H1 (cell line): ENCODE measurements around the gene CASQ1. TPM values are rescaled to one million over a fixed set of nuclear protein-coding genes. Genes with fewer than 3 reads are reported as not detected.

Experiments
- CTCF ChIA-PET: fragments of 300-600 bp; sonication (Branson Sonifier 250); formaldehyde crosslinking; loops from one replicate; lab custom pipeline; 2021; ENCODE audit not compliant: partially characterized antibody; lab: Charles Lee
- POLR2A ChIA-PET: fragments of 300-600 bp; sonication (Branson Sonifier 250); formaldehyde crosslinking; loops from one replicate; lab custom pipeline; 2021; ENCODE audit warnings: inconsistent platforms; ENCODE audit not compliant: partially characterized antibody; lab: Charles Lee
- DNase-seq, 2 experiments: peaks; one replicate each; pipeline versions ENCODE4 v3.0.0 to v3.0.0-alpha.2; 2010 to 2022; ENCODE audit warnings: low spot score in 2 of 2, low read depth in 1 of 2, mixed read lengths in 1 of 2
- FAIRE-seq: peaks from 2 replicates; lab custom pipeline; 2011; peaks lifted over from hg19 to GRCh38; lab: Jason Lieb, UNC
- H2AFZ ChIP-seq: 2 replicates; pipeline ENCODE4 v1.8.1; 2012; ENCODE audit warnings: low read length, inconsistent platforms
- H2AK5ac ChIP-seq: 2 replicates; pipeline ENCODE4 v1.6.1; 2013; ENCODE audit warnings: low read depth, low read length
- H2BK120ac ChIP-seq: replicated peaks from 2 replicates; pipeline ENCODE3; 2013; ENCODE audit warnings: low read depth, low read length, inconsistent platforms
- H2BK12ac ChIP-seq: 2 replicates; pipeline ENCODE4 v1.6.1; 2013; ENCODE audit warnings: low read depth, low read length
- H2BK15ac ChIP-seq: 2 replicates; pipeline ENCODE4 v1.6.1; 2013; ENCODE audit warnings: low read length
- H2BK20ac ChIP-seq: 2 replicates; pipeline ENCODE4 v1.6.1; 2013; ENCODE audit warnings: low read length
- H2BK5ac ChIP-seq: 2 replicates; pipeline ENCODE4 v1.6.1; 2013; ENCODE audit warnings: low read depth, low read length
- H3K14ac ChIP-seq: 2 replicates; pipeline ENCODE4 v1.6.1; 2013; ENCODE audit warnings: inconsistent platforms; ENCODE audit not compliant: insufficient read length
- H3K18ac ChIP-seq: 2 replicates; pipeline ENCODE4 v1.6.1; 2013; ENCODE audit warnings: low read length; ENCODE audit errors: extremely low read depth
- H3K23ac ChIP-seq: 2 replicates; pipeline ENCODE4 v1.6.1; 2013; ENCODE audit warnings: inconsistent platforms; ENCODE audit not compliant: insufficient read length
- H3K23me2 ChIP-seq: 2 replicates; pipeline ENCODE4 v1.6.1; 2013; ENCODE audit warnings: low read depth, low read length
- H3K27ac ChIP-seq: 2 replicates; pipeline ENCODE4 v1.6.1; 2011; ENCODE audit warnings: low read depth, low read length, inconsistent platforms
- H3K27me3 ChIP-seq, 4 experiments: replicated peaks in 1 of 4; 1 replicate in 1 of 4; 2 replicates in 3 of 4; pipeline versions ENCODE4 v1.6.1 to v1.8.1; 2011 to 2013; ENCODE audit warnings: low read length in 3 of 4, mild to moderate bottlenecking in 3 of 4, inconsistent platforms in 2 of 4, mixed read lengths in 2 of 4, moderate library complexity in 1 of 4; ENCODE audit not compliant: control insufficient read depth in 3 of 4, insufficient read depth in 3 of 4; ENCODE audit errors: extremely low read depth in 1 of 4
- H3K36me3 ChIP-seq, 4 experiments: 2 replicates each; pipeline versions ENCODE4 v1.6.1 to v1.8.1; 2011 to 2013; ENCODE audit warnings: mild to moderate bottlenecking in 4 of 4, low read length in 3 of 4, moderate library complexity in 2 of 4, control low read depth in 1 of 4, inconsistent platforms in 1 of 4; ENCODE audit not compliant: insufficient read depth in 4 of 4, control insufficient read depth in 2 of 4
- H3K4ac ChIP-seq: replicated peaks from 2 replicates; pipeline ENCODE3; 2013; ENCODE audit warnings: low read length, low read depth, mixed read lengths, inconsistent platforms; ENCODE audit not compliant: insufficient read length
- H3K4me1 ChIP-seq, 4 experiments: replicated peaks in 1 of 4; 1 replicate in 1 of 4; 2 replicates in 3 of 4; pipeline versions ENCODE4 v1.6.1 to v1.8.1; 2011 to 2013; ENCODE audit warnings: low read length in 3 of 4, inconsistent platforms in 2 of 4, mixed read lengths in 1 of 4; ENCODE audit not compliant: insufficient read depth in 4 of 4, control insufficient read depth in 3 of 4
- H3K4me2 ChIP-seq, 2 experiments: 2 replicates each; pipeline versions ENCODE4 v1.6.1 to v1.8.1; 2011 to 2013; ENCODE audit warnings: low read depth in 2 of 2, low read length in 2 of 2, control low read depth in 1 of 2, inconsistent platforms in 1 of 2, mild to moderate bottlenecking in 1 of 2; ENCODE audit not compliant: insufficient read depth in 1 of 2
- H3K4me3 ChIP-seq, 4 experiments: fragments of 200-600, 300-600 bp in 1 of 4; sonication (generic), shearing (Covaris generic), sonication (Bioruptor Twin) in 1 of 4; 2 replicates each; pipeline versions ENCODE4 v1.5.1 to v1.8.1; 2011 to 2016; ENCODE audit warnings: low read length in 4 of 4, low read depth in 3 of 4, control low read depth in 2 of 4, inconsistent platforms in 2 of 4, mild to moderate bottlenecking in 2 of 4, mixed read lengths in 1 of 4, moderate library complexity in 1 of 4; ENCODE audit not compliant: insufficient read depth in 2 of 4; ENCODE audit errors: extremely low read depth in 1 of 4
- H3K56ac ChIP-seq: replicated peaks from 2 replicates; pipeline ENCODE3; 2013; ENCODE audit warnings: low read depth, mild to moderate bottlenecking, mixed read lengths, low read length, inconsistent platforms; ENCODE audit not compliant: insufficient read length
- H3K79me1 ChIP-seq: 2 replicates; pipeline ENCODE4 v1.6.1; 2013; ENCODE audit warnings: low read depth, low read length, control low read depth
- H3K79me2 ChIP-seq, 2 experiments: 2 replicates each; pipeline versions ENCODE4 v1.6.1 to v1.8.1; 2012 to 2013; ENCODE audit warnings: low read length in 2 of 2, mild to moderate bottlenecking in 2 of 2, inconsistent platforms in 1 of 2; ENCODE audit not compliant: insufficient read depth in 2 of 2, control insufficient read depth in 1 of 2
- H3K9ac ChIP-seq, 4 experiments: replicated peaks in 1 of 4; 1 replicate in 1 of 4; 2 replicates in 3 of 4; pipeline versions ENCODE4 v1.6.1 to v1.8.1; 2011 to 2013; ENCODE audit warnings: low read depth in 3 of 4, low read length in 3 of 4, control low read depth in 2 of 4, mild to moderate bottlenecking in 2 of 4, moderate library complexity in 2 of 4, inconsistent platforms in 1 of 4; ENCODE audit errors: extremely low read depth in 1 of 4
- H3K9me3 ChIP-seq, 2 experiments: 2 replicates each; pipeline versions ENCODE4 v1.6.1 to v1.8.1; 2012 to 2013; ENCODE audit warnings: mild to moderate bottlenecking in 2 of 2, moderate library complexity in 2 of 2, control low read depth in 1 of 2, inconsistent platforms in 1 of 2, low read depth in 1 of 2, low read length in 1 of 2, mixed read lengths in 1 of 2; ENCODE audit not compliant: insufficient read depth in 2 of 2
- H4K20me1 ChIP-seq, 2 experiments: replicated peaks in 1 of 2; 2 replicates each; pipeline versions ENCODE3 to v1.8.1; 2011 to 2013; ENCODE audit warnings: inconsistent platforms in 2 of 2, low read length in 2 of 2, mild to moderate bottlenecking in 1 of 2; ENCODE audit not compliant: insufficient read depth in 2 of 2, control insufficient read depth in 1 of 2
- H4K5ac ChIP-seq: 2 replicates; pipeline ENCODE4 v1.6.1; 2013; ENCODE audit warnings: low read length, low read depth, mixed read lengths, inconsistent platforms; ENCODE audit not compliant: insufficient read length
- H4K8ac ChIP-seq: 2 replicates; pipeline ENCODE4 v1.8.0; 2013; ENCODE audit warnings: mild to moderate bottlenecking, moderate library complexity, low read length, inconsistent platforms; ENCODE audit not compliant: insufficient read depth; ENCODE audit errors: extremely low read depth
- H4K91ac ChIP-seq: replicated peaks from 2 replicates; pipeline ENCODE3; 2013; ENCODE audit warnings: low read length, mixed read lengths, inconsistent platforms; ENCODE audit not compliant: insufficient read length
- BRCA1 ChIP-seq: IDR thresholded peaks from 2 replicates; pipeline ENCODE4 v1.6.1; 2012; ENCODE audit warnings: low read depth, low read length, improper control_type of control experiment
- CEBPB ChIP-seq: IDR thresholded peaks from 2 replicates; pipeline ENCODE4 v1.6.1; 2012; ENCODE audit warnings: low read depth, low read length
- JUN ChIP-seq: IDR thresholded peaks from 2 replicates; pipeline ENCODE4 v1.6.1; 2011; ENCODE audit warnings: low read depth, mild to moderate bottlenecking, improper control_type of control experiment, low read length
- SIRT6 ChIP-seq: IDR thresholded peaks from one replicate; pipeline ENCODE4 v1.7.1; 2012; ENCODE audit warnings: low read length, inconsistent platforms
- SIX5 ChIP-seq: IDR thresholded peaks from 2 replicates; pipeline ENCODE4 v1.6.1; 2011; ENCODE audit warnings: mild to moderate bottlenecking, low read depth, low read length
- SUZ12 ChIP-seq: fragments of 200-600 bp; sonication (generic); IDR thresholded peaks from 2 replicates; pipeline ENCODE4 v1.6.1; 2012; ENCODE audit warnings: mild to moderate bottlenecking, inconsistent platforms, low read length, moderate library complexity, mixed read lengths
- WGBS, 2 experiments: shearing (Covaris generic) in 1 of 2; methylation state at CpG; one replicate each; pipeline versions ENCODE4 v1.1.6 to v1.1.7; 2013 to 2015; ENCODE audit warnings: low lambda C conversion rate in 2 of 2, mixed read lengths in 2 of 2, inconsistent platforms in 1 of 2, low coverage in 1 of 2, missing lambda C conversion rate in 1 of 2; ENCODE audit not compliant: insufficient replicate concordance in 2 of 2, insufficient coverage in 1 of 2, insufficient read length in 1 of 2; ENCODE audit errors: extremely low coverage in 1 of 2, missing lambda C conversion rate in 1 of 2; 5-methylcytosine and 5-hydroxymethylcytosine counted together
- polyA plus RNA-seq, 7 experiments: library from polyadenylated mRNA; depleted of rRNA in 3 of 7; stranded (reverse) in 5 of 7; unstranded in 2 of 7; fragments of >200 nt in 5 of 7; fragments of 200-250 nt in 2 of 7; gene quantifications; 1 replicate in 5 of 7; 2 replicates in 1 of 7; 4 replicates in 1 of 7; pipeline versions ENCODE4 v1.2.1 to v1.2.3, GENCODE V29; 2011 to 2013; ENCODE audit warnings: missing spikeins in 2 of 7, mixed read lengths in 2 of 7
- total RNA-seq: library from RNA; stranded (reverse); fragmentation: NEBNext Ultra II Directional; extraction: Animal tissue kit (Norgen Biotek cat#: 25700); gene quantifications from 2 replicates; pipeline ENCODE4 v1.2.1, GENCODE V29; 2021

Gene CASQ1
- total and polyA plus RNA-seq, 2 of the 8 experiments (the other 6 are each of a cell fraction or from before 2014, with no cell fraction given), result 0.80 to 1.3 TPM

GRCh38 chr1:160186246-160186645 is 4.1 kb upstream of the CASQ1 start:
- Histone ChIP-seq H3K79me1 (no peaks in the 10 kb centered on the region), H3K4me2 (no peak overlapping the region), H3K18ac (no peak overlapping the region), H2AFZ (no peak overlapping the region), H2BK15ac (0 out of 2 replicates have a peak overlapping the region, but pooled peaks have one; percentile 82), H3K4me1 (peaks cover 0 to 6% (median 3%) of the 10 kb centered on the region in 4 experiments; a peak in 4 of 7 replicates), H3K23ac (no peak overlapping the region), H3K27ac (no peak overlapping the region), H2BK12ac (peak overlapping the region; percentile 77; the same call in 1 of the 2 replicates), H3K4ac (no peak overlapping the region), H4K20me1 (no peaks in the 10 kb centered on the region), H2AK5ac (no peak overlapping the region), H3K23me2 (no peaks in the 10 kb centered on the region), H4K5ac (no peak overlapping the region), H3K9me3 (no peaks in the 10 kb centered on the region), H3K56ac (no peak overlapping the region), H3K79me2 (no peaks in the 10 kb centered on the region), H3K36me3 (no peaks in the 10 kb centered on the region), H2BK5ac (no peak overlapping the region), H2BK120ac (no peak overlapping the region), H3K9ac (no peak overlapping the region), H4K91ac (peak overlapping the region; percentile 57), H4K8ac (peak overlapping the region; percentile 69), H3K4me3 (no peak overlapping the region), H3K27me3 (no peaks in the 10 kb centered on the region), H2BK20ac (peak overlapping the region; percentile 50; the same call in 1 of the 2 replicates), H3K14ac (no peak overlapping the region)
- ChIA-PET POLR2A (interaction anchor here (1.1 to 2.4 kb wide), 3 partner anchors 17 to 99 kb away, joined by 3 to 11 read pairs (median 3); partner anchors contain the start of gene PEX19), CTCF (interaction anchor here (0.6 to 8.6 kb wide), 11 partner anchors 9 to 190 kb away, joined by 3 to 195 read pairs (median 4); partner anchors contain the start of gene PEA15)
- TF ChIP-seq SIRT6, result no peak
- TF ChIP-seq SUZ12, result no peak
- no peak for TF ChIP-seq SIX5
- no peak for TF ChIP-seq BRCA1
- no peak for TF ChIP-seq JUN
- no peak for TF ChIP-seq CEBPB
- DNase-seq (no peak), FAIRE-seq (no peak)
- WGBS, 2 experiments, result 91% methylated on average over 7 of the region's 7 CpGs; no CpG with 5 or more reads in 1 of the 2 experiments
